HG03045 (cell line): ENCODE measurements around the gene MCTP1.
"Not testable (repeated sequence)": the region's sequence is repeated elsewhere in the genome, so short reads cannot be mapped to it uniquely, and the experiment has no call there.

Source experiments
- ATAC-seq: cut with Tn5 transposase; IDR thresholded peaks from one replicate; pipeline ENCODE4 v1.9.1; 2021; ENCODE audit warnings: mild to moderate bottlenecking, moderate library complexity; ENCODE audit not compliant: unreplicated experiment

MCTP1 gene

DNA sequence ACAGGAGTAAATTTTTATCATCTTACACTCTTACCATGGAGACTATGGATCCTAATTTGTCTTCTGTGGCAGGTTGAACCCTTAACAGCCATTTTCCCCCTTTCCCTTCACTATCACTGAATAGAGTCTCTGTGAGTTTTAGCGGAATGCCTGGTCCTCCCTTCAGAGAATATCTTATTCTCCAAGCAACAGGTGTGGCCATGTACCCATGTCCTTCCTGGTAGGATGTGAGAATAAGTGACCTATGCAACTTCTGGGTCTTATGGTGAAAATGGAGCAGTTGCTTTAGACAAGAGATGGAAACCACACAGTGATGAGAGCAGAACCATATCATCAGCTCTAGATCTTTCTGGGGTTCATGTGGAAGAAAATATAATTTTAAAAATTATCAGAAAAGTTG is 312.6 kb downstream of the MCTP1 start:
- no peak for ATAC-seq

DNA sequence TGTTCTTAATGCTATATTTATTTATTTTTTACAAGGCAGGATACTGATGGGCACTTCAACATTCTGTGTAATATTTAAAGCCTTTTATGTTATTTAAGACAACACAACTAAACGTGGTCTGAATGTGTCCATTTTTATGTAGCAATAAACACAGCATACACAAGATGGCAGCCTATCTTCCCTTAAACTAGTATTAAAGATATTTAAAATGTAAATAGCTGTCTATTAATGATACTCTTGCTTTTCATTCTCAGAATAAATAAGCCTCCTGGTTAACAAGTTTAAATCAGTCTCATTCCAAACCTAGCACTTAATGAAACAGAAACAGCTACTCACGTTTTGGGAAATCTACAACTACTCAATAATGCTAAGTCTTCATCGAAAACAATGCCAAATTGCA is 315.7 kb downstream of the MCTP1 start:
- ATAC-seq = no peak

DNA sequence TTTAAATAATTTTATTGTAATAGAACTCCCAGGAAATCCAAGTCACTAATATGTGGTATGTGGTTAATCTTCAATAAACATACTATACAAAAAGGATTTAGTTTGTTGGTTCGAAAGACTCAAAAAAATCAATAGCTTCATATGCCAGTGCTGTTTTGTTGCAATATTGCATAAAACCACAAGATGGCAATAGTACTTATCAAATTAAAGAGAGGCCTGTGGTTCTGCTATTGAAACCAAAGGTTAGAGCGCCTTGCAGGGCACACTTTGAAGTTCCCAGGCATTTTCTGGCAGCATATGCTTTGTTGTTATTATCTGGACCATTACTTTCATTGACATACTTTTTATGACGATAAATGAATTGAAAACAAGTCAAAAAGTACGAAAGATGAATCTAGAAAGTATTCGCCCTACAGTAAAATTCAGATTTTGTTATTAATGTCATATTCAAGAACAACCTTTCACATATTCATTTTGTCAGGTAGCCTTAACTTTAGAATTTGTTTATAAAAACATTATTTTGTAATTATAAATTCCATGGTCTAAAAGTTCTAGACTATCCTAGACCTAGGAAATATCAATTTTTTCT is 316.3 kb downstream of the MCTP1 start:
- ATAC-seq = peak; percentile 52

DNA sequence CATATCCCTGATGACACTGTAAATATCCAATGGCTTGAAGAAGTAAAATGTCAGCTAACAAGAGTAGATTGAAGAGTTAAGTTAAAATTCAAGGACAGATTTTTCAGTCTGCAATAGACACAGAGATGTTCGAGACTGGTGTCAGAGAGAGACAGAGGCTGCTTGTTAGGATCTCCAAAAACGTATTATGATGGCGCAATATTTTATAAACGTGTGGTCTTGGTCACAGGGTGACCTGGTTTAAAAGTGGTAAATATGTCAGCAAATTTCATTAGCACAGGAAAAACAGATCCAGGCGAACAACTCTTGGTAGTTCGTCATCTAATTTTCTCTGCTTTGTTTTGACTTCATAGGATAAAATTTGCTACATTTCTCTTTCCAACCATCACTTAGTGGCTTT is 317.4 kb downstream of the MCTP1 start:
- no peak for ATAC-seq

DNA sequence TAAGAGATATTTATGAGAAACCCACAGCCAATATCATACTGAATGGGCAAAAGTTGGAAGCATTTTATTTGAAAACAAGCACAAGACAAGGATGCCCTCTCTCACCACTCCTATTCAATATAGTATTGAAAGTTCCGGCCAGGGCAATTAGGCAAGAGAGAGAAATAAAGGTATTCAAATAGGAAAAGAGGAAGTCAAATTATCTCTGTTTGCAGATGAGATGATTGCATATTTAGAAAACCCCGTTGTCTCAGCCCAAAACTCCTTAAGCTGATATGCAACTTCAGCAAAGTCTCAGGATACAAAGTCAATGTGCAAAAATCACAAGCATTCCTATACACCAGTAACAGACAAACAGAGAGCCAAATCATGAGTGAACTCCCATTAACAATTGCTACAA is 325.6 kb downstream of the MCTP1 start:
- not testable (repeated sequence) for ATAC-seq

DNA sequence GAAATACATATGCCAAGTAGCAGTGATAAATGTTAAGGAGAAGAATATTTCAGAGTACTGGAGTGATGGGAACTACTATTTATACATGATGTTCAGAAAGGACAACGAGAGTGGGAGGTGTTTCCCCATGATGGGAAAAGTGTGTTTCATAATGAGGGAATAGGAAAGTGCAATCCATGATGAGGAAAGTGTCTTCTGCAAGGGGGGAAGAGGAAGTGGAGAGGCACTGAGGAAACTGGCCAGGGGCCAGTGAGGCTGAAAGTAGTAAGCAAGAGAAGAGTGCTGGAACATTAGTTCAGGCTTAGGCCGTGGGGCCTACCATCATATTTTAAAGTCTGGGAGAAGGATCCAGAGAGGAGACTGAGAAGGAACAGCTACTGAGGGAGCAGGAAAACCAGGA is 339.2 kb downstream of the MCTP1 start:
- no peak for ATAC-seq

DNA sequence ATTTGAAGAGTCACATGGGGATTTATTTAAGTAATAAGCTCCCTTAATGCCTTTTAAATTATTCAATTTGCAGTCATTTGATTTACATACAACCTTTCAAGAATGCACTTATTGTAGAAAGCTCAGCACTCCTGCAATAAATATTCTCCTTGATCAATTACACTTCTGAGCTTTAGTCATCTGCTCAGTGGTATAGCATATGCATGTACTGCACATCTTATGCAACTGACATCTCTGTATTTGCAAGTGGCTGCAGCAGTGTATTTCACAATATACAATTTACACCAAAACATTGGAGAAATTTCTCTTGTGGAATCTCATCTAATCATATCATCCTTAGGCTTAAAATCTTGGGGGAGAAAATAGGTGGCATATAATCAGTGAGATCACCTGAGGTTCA is 340.7 kb downstream of the MCTP1 start:
- no peak for ATAC-seq

DNA sequence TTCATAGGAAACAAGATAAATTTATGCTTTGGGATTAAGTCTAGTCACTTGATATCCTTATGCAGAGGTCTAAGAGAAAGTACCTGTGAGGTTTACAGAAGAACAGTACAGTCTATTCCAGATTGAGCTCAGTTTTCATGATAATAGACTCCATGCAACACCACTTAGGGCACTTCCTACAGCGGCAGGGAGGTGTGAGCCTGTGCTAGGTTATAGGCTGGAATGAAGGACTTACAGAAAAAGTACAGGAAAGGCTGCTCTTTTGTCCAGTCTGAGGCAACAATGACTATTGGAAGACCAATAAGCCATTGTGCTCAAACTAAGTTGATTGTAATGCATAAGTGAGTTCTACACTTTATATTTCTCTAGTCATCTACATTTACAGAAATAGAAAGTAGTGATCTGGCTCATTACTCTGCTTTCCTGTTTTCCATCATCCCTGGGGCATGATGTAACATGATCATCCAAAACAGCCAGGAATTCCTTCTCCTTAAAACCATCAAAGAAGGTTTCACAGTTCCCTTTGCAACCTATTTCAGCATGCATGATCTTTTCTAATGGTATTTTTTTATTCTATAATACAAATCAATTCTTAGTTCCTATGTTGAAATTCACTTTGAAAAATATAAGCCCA is 343.7 kb downstream of the MCTP1 start:
- ATAC-seq = no peak

DNA sequence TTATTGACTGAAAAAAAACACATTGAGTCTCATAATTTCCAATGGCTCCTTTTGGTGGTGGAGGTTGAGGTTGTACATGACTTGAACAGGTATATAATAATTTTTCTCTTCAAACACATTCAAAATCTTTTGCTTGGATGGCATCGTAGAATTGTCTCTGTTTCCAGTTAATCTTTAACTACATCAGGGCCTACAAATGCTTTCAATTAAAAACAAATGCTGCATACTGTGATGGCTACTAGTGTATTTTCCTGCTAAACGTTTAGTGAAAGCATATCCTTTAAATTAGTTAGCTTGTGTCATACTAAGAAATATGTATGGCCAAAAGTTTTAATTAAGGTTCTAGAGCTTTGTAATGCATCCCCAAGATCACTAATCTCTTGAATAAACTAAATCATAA is 352.6 kb downstream of the MCTP1 start:
- no peak for ATAC-seq

DNA sequence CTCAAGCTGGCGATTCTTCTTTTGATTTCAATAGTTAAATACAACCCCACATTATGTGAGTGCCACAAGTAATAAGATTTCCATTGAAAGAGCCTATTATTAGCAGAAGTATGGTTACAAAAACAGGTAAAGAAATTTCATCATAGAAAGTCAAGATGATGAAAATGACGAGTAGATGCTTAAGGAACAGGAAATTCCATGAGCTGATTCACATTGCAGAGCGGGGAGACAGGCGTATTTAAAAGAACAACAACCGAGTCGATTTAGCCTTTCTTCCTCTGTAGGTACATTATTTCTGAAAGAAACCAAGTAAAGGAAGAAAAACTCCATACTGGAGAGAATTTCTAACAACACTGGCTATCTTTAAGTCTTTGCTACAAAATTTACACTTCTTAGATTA is 356.0 kb downstream of the MCTP1 start:
- no peak for ATAC-seq

DNA sequence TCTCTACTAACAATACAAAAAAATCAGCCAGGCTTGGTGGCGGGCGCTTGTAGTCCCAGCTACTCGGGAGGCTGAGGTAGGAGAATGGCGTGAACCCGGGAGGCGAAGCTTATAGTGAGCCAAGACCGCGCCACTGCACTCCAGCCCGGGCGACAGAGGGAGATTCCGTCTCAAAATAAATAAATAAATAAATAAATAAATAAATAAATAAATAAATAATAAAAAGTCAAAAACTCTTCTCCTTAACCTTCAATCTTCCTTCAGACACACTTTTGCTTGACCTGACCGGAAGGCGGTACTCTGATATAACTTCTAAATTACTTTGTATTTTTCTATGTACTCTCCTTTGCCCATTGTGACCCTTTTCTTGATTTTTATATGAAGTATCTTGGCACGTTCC is 364.3 kb downstream of the MCTP1 start:
- no peak for ATAC-seq

DNA sequence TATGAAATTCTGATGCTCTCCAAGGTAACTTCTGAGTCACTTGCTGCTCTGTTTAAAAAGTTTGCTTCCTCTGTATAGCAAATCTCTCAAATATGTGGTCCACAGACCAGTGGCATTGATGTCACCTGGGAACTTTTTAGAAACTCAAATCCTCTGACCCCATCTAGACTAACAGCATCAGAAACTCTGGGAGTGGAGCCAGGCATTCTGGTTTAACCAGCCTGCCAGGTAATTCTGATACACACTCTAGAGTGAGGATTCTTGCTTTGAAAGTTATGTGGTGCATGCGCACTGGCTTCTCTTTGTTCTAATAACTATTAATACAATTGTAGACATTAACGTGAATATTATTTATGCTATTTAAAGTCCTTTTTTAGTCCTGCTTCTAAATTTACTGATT is 368.3 kb downstream of the MCTP1 start:
- no peak for ATAC-seq

DNA sequence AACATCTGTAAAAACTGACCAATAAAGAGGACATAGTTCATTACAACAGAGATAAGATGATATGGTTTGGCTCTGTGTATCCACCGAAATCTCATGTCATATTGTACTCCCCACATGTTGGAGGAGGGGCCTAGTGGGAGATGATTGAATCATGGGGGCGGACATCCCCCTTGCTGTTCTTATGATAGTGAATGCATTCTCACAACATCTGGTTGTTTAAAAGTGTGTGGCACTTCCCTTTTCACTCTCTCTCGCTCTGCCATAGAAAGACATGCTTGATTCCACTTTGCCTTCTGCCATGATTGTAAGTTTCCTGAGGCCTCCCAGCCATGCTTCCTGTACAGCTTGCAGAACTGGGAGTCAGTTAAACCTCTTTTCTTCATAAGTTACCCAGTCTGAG is 373.6 kb downstream of the MCTP1 start:
- no peak for ATAC-seq

DNA sequence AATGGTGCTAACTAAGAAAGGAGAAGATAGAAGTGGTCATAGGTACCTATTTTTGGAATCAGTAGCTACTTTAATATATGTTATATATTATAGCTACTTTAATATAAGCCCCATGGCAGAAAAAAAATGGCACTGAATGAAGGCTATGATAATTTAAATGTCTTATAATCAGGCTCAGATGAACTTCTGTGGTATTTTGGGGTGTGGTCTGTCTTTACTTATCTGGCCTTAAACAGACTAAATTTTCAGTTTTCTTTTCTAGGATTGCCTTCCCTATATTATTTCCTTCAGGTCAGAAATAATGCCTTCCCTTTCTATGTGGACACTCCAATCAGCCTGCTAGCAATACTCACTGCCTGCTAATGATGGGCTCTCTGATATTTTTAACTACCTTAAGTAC is 374.2 kb downstream of the MCTP1 start:
- ATAC-seq = no peak

DNA sequence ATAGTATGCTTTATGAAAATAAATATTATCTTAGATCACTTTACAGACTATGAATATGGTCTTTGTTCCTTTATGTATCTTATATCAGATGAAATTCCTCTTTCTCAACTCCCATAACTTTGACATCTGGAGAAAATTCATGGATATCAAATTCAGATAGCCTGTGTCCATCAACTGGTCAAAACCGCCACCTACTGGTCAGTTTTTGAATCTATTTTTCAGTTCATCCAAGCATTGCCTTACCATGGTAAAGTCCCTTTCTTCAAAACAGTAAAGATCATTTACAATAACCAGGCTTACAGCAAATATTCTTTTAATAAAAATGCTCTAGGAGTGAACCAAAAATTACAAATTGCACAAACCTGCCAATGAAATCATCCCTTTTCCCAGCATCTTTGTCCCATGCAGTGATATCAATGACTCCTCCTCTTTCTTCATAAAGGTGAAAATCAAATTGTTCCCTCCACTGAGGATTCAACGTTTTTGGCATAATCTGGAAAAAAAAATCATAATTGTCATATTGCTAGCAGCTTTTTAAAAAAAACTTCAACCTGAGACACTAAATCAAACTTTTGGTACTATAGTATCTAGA is 375.9 kb downstream of the MCTP1 start:
- peak; percentile 56 for ATAC-seq

DNA sequence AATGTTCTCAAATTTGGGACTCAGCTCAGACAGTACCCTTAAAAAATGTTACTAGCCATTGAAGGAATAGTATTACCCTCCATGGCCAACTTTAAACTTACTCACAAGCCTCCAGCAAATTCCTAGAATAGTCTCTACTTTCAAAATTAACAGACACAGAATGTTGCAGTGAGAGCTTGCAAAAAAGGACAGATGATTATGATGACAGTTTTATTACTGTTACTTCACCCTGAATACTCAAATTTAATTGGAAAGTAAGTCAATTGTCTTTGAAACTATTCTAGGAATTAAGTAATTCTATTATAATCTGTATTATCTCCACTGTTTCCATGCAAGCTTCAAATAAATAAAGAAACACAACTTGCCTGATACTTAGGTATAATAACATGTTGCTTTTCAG is 378.1 kb downstream of the MCTP1 start:
- ATAC-seq = no peak

DNA sequence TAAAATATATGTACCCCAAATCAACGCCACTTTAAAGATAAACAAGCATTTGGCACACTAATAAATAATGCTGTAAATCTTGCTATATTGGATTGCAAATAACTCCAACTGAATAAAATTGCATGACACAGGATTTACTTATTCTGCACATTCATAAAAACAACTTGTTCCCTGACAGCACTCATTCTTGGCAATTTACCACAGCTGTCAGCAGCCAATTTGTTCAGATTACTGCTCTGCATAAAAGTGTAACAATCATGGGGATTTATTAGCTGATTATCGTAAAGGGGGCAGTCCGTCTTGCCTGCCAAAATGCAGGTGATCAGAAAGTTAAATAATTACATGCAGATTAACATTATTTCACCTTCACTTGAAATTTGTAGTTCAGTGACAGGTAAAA is 381.2 kb downstream of the MCTP1 start:
- ATAC-seq = no peak

DNA sequence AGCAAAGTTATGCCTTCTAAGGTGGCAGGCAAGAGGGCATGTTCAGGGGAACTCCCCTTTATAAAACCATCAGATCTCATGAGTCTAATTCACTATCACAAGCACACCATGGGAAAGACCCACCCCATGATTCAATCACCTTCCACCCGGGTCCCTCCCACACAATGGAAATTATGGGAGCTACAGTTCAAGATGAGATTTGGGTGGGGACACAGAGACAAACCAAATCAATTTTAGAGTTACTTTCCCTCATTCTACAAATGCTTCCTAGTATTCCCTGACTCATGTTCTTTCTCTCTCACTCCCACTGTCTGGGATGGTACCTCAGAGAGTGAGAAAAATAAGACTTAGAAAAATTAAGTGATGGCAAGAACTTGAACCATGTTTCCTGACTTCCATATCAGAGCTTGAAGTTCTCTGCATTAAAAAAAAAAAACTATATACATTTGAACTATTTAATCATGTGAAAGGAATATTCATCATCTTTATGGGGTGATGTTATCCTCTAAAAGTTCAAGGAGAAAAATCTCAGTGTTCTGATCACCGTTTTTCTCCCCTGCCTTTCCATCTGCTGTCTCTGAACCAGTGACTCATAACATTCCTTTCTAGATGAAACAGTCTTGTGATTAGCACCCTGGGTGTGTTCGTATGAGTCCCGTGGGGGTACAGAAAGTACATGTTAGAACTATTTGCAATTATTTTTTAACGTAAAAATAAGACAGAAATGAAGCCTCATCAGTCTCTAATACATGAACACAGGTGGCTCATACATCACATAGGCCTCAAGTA is 383.5 kb downstream of the MCTP1 start:
- peak; percentile 78 for ATAC-seq

DNA sequence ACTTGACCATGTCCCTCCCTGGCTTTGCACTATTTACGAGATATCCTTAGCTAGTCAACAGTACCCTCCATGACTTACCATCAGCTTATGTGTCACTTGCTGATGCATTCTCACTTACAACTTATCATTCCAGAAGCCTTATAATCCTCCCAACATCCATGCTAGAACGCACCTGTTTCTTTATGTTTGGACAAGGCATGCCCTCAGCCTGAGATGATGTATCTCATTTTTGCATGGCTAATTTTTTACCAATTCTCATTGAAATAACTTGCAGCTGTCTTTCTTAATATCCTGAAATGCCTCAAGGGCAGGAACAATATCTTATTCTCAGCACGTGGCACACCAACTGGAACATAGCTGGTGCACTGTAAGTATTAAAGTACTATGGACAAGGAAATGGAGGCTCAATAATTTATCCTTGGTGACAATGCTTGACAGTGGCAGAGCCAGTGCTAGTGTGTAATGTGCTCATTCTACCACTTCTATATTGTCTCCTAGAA is 384.8 kb downstream of the MCTP1 start:
- ATAC-seq = no peak

DNA sequence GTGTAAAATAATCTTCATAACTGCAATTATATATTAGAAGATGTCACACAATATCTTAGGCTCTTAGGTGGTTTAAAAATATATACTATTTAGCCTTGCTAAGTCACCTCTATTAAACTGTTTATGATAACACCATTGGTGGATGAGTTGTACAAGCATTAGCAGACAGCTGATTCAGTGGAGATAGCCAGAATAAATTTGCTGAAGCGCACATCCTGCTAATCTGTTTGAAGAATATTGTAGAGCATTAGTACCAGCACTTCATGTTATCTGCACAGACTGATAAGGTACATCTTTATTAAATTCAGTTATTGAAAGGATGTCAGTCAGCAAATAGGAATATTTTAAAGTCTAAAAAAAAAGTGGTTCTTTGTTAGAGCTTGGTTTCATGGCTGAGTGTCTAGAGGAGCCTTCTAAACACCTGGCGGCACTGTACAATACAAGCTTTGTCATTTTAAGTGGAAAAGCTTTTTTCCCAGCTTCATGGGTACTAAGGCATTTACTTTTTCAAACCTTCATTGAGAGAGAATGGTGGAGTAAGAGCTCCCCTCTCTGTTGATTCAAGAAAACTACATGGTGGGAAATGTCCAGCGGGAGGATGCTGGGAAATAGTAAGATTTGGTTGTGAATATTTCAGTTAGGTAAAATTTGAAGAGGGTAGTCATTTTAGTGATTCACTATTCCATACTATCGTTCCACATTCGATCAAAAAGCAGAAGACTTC is 391.3 kb downstream of the MCTP1 start:
- ATAC-seq = no peak

DNA sequence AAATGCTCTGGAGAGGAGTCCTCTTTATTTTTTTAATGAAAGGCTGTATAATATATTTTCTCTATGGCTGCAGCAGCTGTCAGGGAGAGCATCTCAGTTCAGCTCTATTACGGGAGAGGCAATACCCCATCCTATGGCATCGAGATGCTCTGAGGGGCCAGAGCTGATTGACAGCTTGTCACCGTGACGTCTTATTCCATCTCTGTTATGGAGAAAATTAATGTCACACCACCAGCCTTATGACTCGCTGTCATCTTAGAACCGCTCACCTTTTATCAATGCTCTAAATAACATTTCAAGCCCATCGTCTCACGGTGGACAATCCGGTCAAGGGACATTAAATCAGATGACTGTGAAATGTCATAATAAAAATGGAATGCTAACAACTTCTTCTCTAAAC is 392.9 kb downstream of the MCTP1 start:
- ATAC-seq = no peak
